IMR-90 (cell line): ENCODE results near the gene BMP7. TPM values are rescaled to one million over a fixed set of nuclear protein-coding genes. Genes with fewer than 3 reads are reported as not detected.

Experiments used
- ATAC-seq: fragments of 200-7000 bp; cut with Tn5 transposase; 2 replicates; pipeline ENCODE4 v1.9.1; 2020; ENCODE audit warnings: low read depth, mild to moderate bottlenecking, moderate library complexity
- BruUV-seq: library from RNA; stranded (reverse); fragments of 400-500 nt; replicated peaks from 2 replicates; lab custom pipeline; 2021; lab: Mats Ljungman, UMichigan
- CTCF ChIA-PET: fragments of 300-600 bp; formaldehyde crosslinking; extraction: SDS; loops from one replicate; lab custom pipeline; 2021; ENCODE audit warnings: antibody characterized with exemption; lab: Yijun Ruan, JAX
- POLR2A ChIA-PET: fragments of 300-600 bp; sonication (Branson Sonifier 250); formaldehyde crosslinking; loops from one replicate; lab custom pipeline; 2022; ENCODE audit warnings: antibody characterized with exemption; ENCODE audit not compliant: unreplicated experiment; lab: Charles Lee
- DNase-seq: peaks from one replicate; pipeline ENCODE4 v3.0.0; 2013
- H2AFZ ChIP-seq: replicated peaks from 2 replicates; pipeline ENCODE3; 2013; ENCODE audit warnings: low read length, mild to moderate bottlenecking; ENCODE audit not compliant: poor library complexity
- H2AK5ac ChIP-seq: 2 replicates; pipeline ENCODE4 v1.6.1; 2013; ENCODE audit warnings: low read depth, low read length, inconsistent platforms
- H2AK9ac ChIP-seq: replicated peaks from 2 replicates; pipeline ENCODE3; 2013; ENCODE audit warnings: mild to moderate bottlenecking, low read depth, low read length, moderate library complexity; ENCODE audit not compliant: poor library complexity
- H2BK120ac ChIP-seq: 2 replicates; pipeline ENCODE4 v1.6.1; 2013; ENCODE audit warnings: low read depth, low read length, inconsistent platforms
- H2BK15ac ChIP-seq: 3 replicates; pipeline ENCODE4 v1.6.1; 2013; ENCODE audit warnings: low read depth, low read length, inconsistent platforms
- H2BK20ac ChIP-seq: 2 replicates; pipeline ENCODE4 v1.6.1; 2013; ENCODE audit warnings: low read depth, mild to moderate bottlenecking, inconsistent platforms, low read length, moderate library complexity
- H2BK5ac ChIP-seq: 2 replicates; pipeline ENCODE4 v1.6.1; 2013; ENCODE audit warnings: mild to moderate bottlenecking, low read depth, low read length, inconsistent platforms; ENCODE audit not compliant: poor library complexity, severe bottlenecking
- H3K14ac ChIP-seq: replicated peaks from 2 replicates; pipeline ENCODE4 v1.6.1; 2013; ENCODE audit warnings: low read depth, low read length, inconsistent platforms
- H3K18ac ChIP-seq: 2 replicates; pipeline ENCODE4 v1.6.1; 2013; ENCODE audit warnings: low read depth, low read length, control low read depth
- H3K23ac ChIP-seq: 2 replicates; pipeline ENCODE4 v1.6.1; 2013; ENCODE audit warnings: low read depth, low read length, inconsistent platforms
- H3K27ac ChIP-seq: 2 replicates; pipeline ENCODE4 v1.5.1; 2013; ENCODE audit warnings: mild to moderate bottlenecking, control low read depth, low read length; ENCODE audit not compliant: insufficient read depth
- H3K27me3 ChIP-seq: 2 replicates; pipeline ENCODE4 v1.6.1; 2013; ENCODE audit warnings: low read length; ENCODE audit not compliant: control insufficient read depth, insufficient read depth
- H3K36me3 ChIP-seq: 2 replicates; pipeline ENCODE4 v1.6.1; 2013; ENCODE audit warnings: low read length, mixed read lengths; ENCODE audit not compliant: control insufficient read depth, insufficient read depth
- H3K4ac ChIP-seq: 2 replicates; pipeline ENCODE4 v1.6.1; 2013; ENCODE audit warnings: low read depth, low read length, inconsistent platforms
- H3K4me1 ChIP-seq: 2 replicates; pipeline ENCODE4 v1.6.1; 2013; ENCODE audit warnings: low read length, mixed read lengths; ENCODE audit not compliant: control insufficient read depth, insufficient read depth
- H3K4me2 ChIP-seq: 2 replicates; pipeline ENCODE4 v1.6.1; 2013; ENCODE audit warnings: low read depth, mild to moderate bottlenecking, control low read depth, low read length, moderate library complexity
- H3K4me3 ChIP-seq: 2 replicates; pipeline ENCODE4 v1.5.1; 2013; ENCODE audit warnings: low read depth, mild to moderate bottlenecking, control low read depth, low read length, moderate library complexity; ENCODE audit not compliant: insufficient read depth
- H3K56ac ChIP-seq: 2 replicates; pipeline ENCODE4 v1.6.1; 2013; ENCODE audit warnings: low read length, inconsistent platforms; ENCODE audit not compliant: insufficient read depth; ENCODE audit errors: extremely low read depth
- H3K79me1 ChIP-seq, 2 experiments: 2 replicates each; pipeline ENCODE4 v1.6.1; 2013; ENCODE audit warnings: low read length in 2 of 2, inconsistent platforms in 1 of 2, low read depth in 1 of 2
- H3K9ac ChIP-seq: 2 replicates; pipeline ENCODE4 v1.6.1; 2013; ENCODE audit warnings: low read depth, low read length, control low read depth
- H3K9me1 ChIP-seq: 2 replicates; pipeline ENCODE4 v1.6.1; 2013; ENCODE audit warnings: low read length, inconsistent platforms; ENCODE audit not compliant: insufficient read depth
- H3K9me3 ChIP-seq: 2 replicates; pipeline ENCODE4 v1.6.1; 2013; ENCODE audit warnings: low read length; ENCODE audit not compliant: control insufficient read depth, insufficient read depth
- H4K20me1 ChIP-seq: 2 replicates; pipeline ENCODE4 v1.6.1; 2013; ENCODE audit warnings: low read length, inconsistent platforms; ENCODE audit not compliant: insufficient read depth
- H4K5ac ChIP-seq: 2 replicates; pipeline ENCODE4 v1.6.1; 2013; ENCODE audit warnings: mild to moderate bottlenecking, low read depth, low read length, control low read depth
- H4K8ac ChIP-seq, 2 experiments: 2 replicates each; pipeline ENCODE4 v1.6.1; 2013; ENCODE audit warnings: low read depth in 2 of 2, low read length in 2 of 2, control low read depth in 1 of 2, inconsistent platforms in 1 of 2
- H4K91ac ChIP-seq: 2 replicates; pipeline ENCODE4 v1.6.1; 2013; ENCODE audit warnings: low read depth, low read length, inconsistent platforms; ENCODE audit not compliant: insufficient read depth
- BHLHE40 ChIP-seq: fragments of 150-350 bp; IDR thresholded peaks from 2 replicates; pipeline ENCODE4 v1.6.1; 2016; ENCODE audit warnings: mild to moderate bottlenecking, low read depth, low read length
- CEBPB ChIP-seq: IDR thresholded peaks from 2 replicates; pipeline ENCODE4 v1.6.1; 2012; ENCODE audit warnings: low read depth, low read length, improper control_type of control experiment
- CHD1 ChIP-seq: IDR thresholded peaks from 2 replicates; pipeline ENCODE4 v1.6.1; 2012; ENCODE audit warnings: low read depth, low read length, improper control_type of control experiment
- CTCF ChIP-seq: conservative IDR thresholded peaks from 2 replicates; pipeline ENCODE4 v1.5.1; 2012; ENCODE audit warnings: mild to moderate bottlenecking, low read depth, low read length, improper control_type of control experiment
- ELK1 ChIP-seq: fragments of 150-350 bp; IDR thresholded peaks from 2 replicates; pipeline ENCODE4 v1.6.1; 2016; ENCODE audit warnings: low read depth, mild to moderate bottlenecking, low read length, moderate library complexity, borderline replicate concordance
- FOS ChIP-seq: fragments of 150-350 bp; IDR thresholded peaks from 2 replicates; pipeline ENCODE4 v1.6.1; 2016; ENCODE audit warnings: low read depth, low read length
- MAZ ChIP-seq: IDR thresholded peaks from 2 replicates; pipeline ENCODE4 v1.6.1; 2012; ENCODE audit warnings: low read depth, mild to moderate bottlenecking, low read length, improper control_type of control experiment, moderate library complexity, borderline replicate concordance
- MXI1 ChIP-seq: IDR thresholded peaks from 2 replicates; pipeline ENCODE4 v1.6.1; 2012; ENCODE audit warnings: low read depth, mild to moderate bottlenecking, low read length, moderate library complexity, borderline replicate concordance
- NFE2L2 ChIP-seq: fragments of 150-350 bp; IDR thresholded peaks from 2 replicates; pipeline ENCODE4 v1.6.1; 2016; ENCODE audit warnings: low read depth, mild to moderate bottlenecking, low read length
- POLR2A ChIP-seq: IDR thresholded peaks from 2 replicates; pipeline ENCODE4 v1.6.1; 2012; ENCODE audit warnings: mild to moderate bottlenecking, low read depth, low read length
- RAD21 ChIP-seq: IDR thresholded peaks from 2 replicates; pipeline ENCODE4 v1.6.1; 2012; ENCODE audit warnings: low read length, improper control_type of control experiment
- RCOR1 ChIP-seq: IDR thresholded peaks from 2 replicates; pipeline ENCODE4 v1.6.1; 2012; ENCODE audit warnings: mild to moderate bottlenecking, low read length, improper control_type of control experiment; ENCODE audit not compliant: insufficient replicate concordance
- RFX5 ChIP-seq: IDR thresholded peaks from 2 replicates; pipeline ENCODE4 v1.8.0; 2012; ENCODE audit warnings: low read depth, mild to moderate bottlenecking, low read length, moderate library complexity
- SMC3 ChIP-seq: fragments of 150-350 bp; IDR thresholded peaks from 2 replicates; pipeline ENCODE4 v1.6.1; 2016; ENCODE audit warnings: low read depth, mild to moderate bottlenecking, antibody characterized with exemption, low read length, moderate library complexity
- WGBS, 2 experiments: methylation state at CpG; one replicate each; pipeline versions ENCODE4 v1.1.5 to v1.1.7; 2013; ENCODE audit warnings: missing lambda C conversion rate in 2 of 2; ENCODE audit not compliant: insufficient read length in 1 of 2; ENCODE audit errors: extremely low coverage in 2 of 2; 5-methylcytosine and 5-hydroxymethylcytosine counted together
- dilution Hi-C: fragments of 300-500 bp; cut with HindIII; formaldehyde crosslinking; loops from one replicate; pipeline ENCODE4 v1.14.3; 2018; ENCODE audit warnings: low sequenced_read_pairs; ENCODE audit not compliant: unreplicated experiment
- in situ Hi-C: fragments of 300-500 bp; cut with MboI; formaldehyde crosslinking; loops from 3 replicates; pipeline ENCODE4 v1.14.3; 2019; ENCODE audit warnings: low sequenced_read_pairs, inconsistent platforms, mixed read lengths
- intact Hi-C: fragments of 100-400 bp; cut with micrococcal nuclease; formaldehyde crosslinking; loops from 2 replicates; pipeline ENCODE4 v1.10.0; 2022
- polyA plus RNA-seq, 3 experiments: library from polyadenylated mRNA; depleted of rRNA; stranded (reverse); fragments of >200 nt; gene quantifications; 2 replicates each; pipeline ENCODE4 v1.2.3, GENCODE V29; 2012; ENCODE audit warnings: low replicate concordance in 1 of 3
- total RNA-seq: library from RNA; depleted of rRNA; stranded (reverse); fragments of >200 nt; gene quantifications from 2 replicates; pipeline ENCODE4 v1.2.3, GENCODE V29; 2012
- TF ChIP-seq, protein P1 (sequence below): fragments of 150-350 bp; IDR thresholded peaks from 2 replicates; pipeline ENCODE4 v1.6.1; 2017; ENCODE audit warnings: mild to moderate bottlenecking, antibody characterized with exemption, low read length, low read depth

BMP7 gene
- total and polyA plus RNA-seq, 2 of the 4 experiments (the other 2 are of a cell fraction), result not detected

- no peak overlapping the region for H3K23ac ChIP-seq
- no peak overlapping the region for H4K91ac ChIP-seq
- H3K56ac ChIP-seq, result no peak overlapping the region
- CTCF ChIA-PET, result no interaction called here
- no peak overlapping the region for H3K9ac ChIP-seq
- no peak overlapping the region for H3K27ac ChIP-seq
- no peak overlapping the region for H3K4me2 ChIP-seq
- DNase-seq (no peak), ATAC-seq (no peak)
- H3K4ac ChIP-seq, result no peak overlapping the region
- no peak overlapping the region for H2BK120ac ChIP-seq
- H2AK5ac ChIP-seq, result no peak overlapping the region
- WGBS, 2 experiments, result 63% methylated on average over 3 of the region's 8 CpGs; no CpG with 5 or more reads in 1 of the 2 experiments
- no peak overlapping the region for H3K4me3 ChIP-seq
- no peaks in the 10 kb centered on the region for H3K4me1 ChIP-seq
- dilution Hi-C loops, result no loop called here
- H3K14ac ChIP-seq, result no peak overlapping the region
- no peak overlapping the region for H2AFZ ChIP-seq
- H3K79me1 ChIP-seq, result no peaks in the 10 kb centered on the region
- H4K8ac ChIP-seq, result no peak overlapping the region
- no peak overlapping the region for H2AK9ac ChIP-seq
- no peak overlapping the region for H2BK15ac ChIP-seq
- H3K18ac ChIP-seq, result no peak overlapping the region
- no peaks in the 10 kb centered on the region for H3K9me1 ChIP-seq
- no TSS peak for BruUV-seq
- H2BK20ac ChIP-seq, result no peak overlapping the region
- intact Hi-C loops, result no loop called here
- TF ChIP-seq FOS (no peak), SMC3 (no peak), NFE2L2 (no peak), RAD21 (no peak), CHD1 (no peak), RCOR1 (no peak), ELK1 (no peak), MXI1 (no peak), POLR2A (no peak), BHLHE40 (no peak), CTCF (no peak), RFX5 (no peak), CEBPB (no peak), MAZ (no peak)
- TF ChIP-seq, protein P1, sequence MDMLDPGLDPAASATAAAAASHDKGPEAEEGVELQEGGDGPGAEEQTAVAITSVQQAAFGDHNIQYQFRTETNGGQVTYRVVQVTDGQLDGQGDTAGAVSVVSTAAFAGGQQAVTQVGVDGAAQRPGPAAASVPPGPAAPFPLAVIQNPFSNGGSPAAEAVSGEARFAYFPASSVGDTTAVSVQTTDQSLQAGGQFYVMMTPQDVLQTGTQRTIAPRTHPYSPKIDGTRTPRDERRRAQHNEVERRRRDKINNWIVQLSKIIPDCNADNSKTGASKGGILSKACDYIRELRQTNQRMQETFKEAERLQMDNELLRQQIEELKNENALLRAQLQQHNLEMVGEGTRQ, result no peak
- no peaks in the 10 kb centered on the region for H3K9me3 ChIP-seq
- in situ Hi-C loops, result no loop called here
- no peaks in the 10 kb centered on the region for H3K36me3 ChIP-seq
- POLR2A ChIA-PET, result interaction anchor here (0.6 kb wide), 1 partner anchor 653 kb away, joined by 3 read pairs; no protein-coding TSS in a partner anchor
- H4K5ac ChIP-seq, result no peak overlapping the region
- no peaks in the 10 kb centered on the region for H4K20me1 ChIP-seq
- H3K27me3 ChIP-seq, result no peaks in the 10 kb centered on the region
- no peak overlapping the region for H2BK5ac ChIP-seq
Observed at GRCh38 chr20:57247292-57247965, 19.0 kb downstream of the BMP7 start.
